C4-2B (cell line): ENCODE data around the gene PDZRN4.

ENCODE experiments used
- ZFX ChIP-seq: fragments of 450-650 bp; IDR thresholded peaks from 2 replicates; pipeline ENCODE4 v1.6.1; 2017
- TF ChIP-seq, protein P1 (sequence below): fragments of 450-650 bp; conservative IDR thresholded peaks from 2 replicates; pipeline ENCODE4 v1.5.1; 2017; ENCODE audit warnings: mild to moderate bottlenecking

GRCh38 chr12:41509271-41510055 is 321.3 kb downstream of the PDZRN4 start:
- TF ChIP-seq, protein P1, sequence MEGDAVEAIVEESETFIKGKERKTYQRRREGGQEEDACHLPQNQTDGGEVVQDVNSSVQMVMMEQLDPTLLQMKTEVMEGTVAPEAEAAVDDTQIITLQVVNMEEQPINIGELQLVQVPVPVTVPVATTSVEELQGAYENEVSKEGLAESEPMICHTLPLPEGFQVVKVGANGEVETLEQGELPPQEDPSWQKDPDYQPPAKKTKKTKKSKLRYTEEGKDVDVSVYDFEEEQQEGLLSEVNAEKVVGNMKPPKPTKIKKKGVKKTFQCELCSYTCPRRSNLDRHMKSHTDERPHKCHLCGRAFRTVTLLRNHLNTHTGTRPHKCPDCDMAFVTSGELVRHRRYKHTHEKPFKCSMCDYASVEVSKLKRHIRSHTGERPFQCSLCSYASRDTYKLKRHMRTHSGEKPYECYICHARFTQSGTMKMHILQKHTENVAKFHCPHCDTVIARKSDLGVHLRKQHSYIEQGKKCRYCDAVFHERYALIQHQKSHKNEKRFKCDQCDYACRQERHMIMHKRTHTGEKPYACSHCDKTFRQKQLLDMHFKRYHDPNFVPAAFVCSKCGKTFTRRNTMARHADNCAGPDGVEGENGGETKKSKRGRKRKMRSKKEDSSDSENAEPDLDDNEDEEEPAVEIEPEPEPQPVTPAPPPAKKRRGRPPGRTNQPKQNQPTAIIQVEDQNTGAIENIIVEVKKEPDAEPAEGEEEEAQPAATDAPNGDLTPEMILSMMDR = no peak
- TF ChIP-seq ZFX = no peak
